ENCODE measurements around the gene FUT4.
"Not testable (repeated sequence)": the region's sequence is repeated elsewhere in the genome, so short reads cannot be mapped to it uniquely, and the experiment has no call there.

The FUT4 gene

GRCh38 chr11:94568200-94568599 lies 24.5 kb downstream of the FUT4 start:
- no peak for DNase-seq

- DNase-seq, result no peak
Observed at GRCh38 chr11:94568717-94569116, 25.0 kb downstream of the FUT4 start.

GRCh38 chr11:94572975-94573374 lies 29.3 kb downstream of the FUT4 start:
- not testable (repeated sequence) for DNase-seq

GRCh38 chr11:94574193-94574961 lies 30.7 kb downstream of the FUT4 start:
- DNase-seq, result no peak

- no peak for DNase-seq
Observed at GRCh38 chr11:94576306-94576705, 32.6 kb downstream of the FUT4 start.

- DNase-seq, result no peak
Observed at GRCh38 chr11:94577841-94578240, 34.1 kb downstream of the FUT4 start.

GRCh38 chr11:94581926-94582325 lies 38.2 kb downstream of the FUT4 start:
- no peak for DNase-seq

GRCh38 chr11:94583213-94583865 lies 39.6 kb downstream of the FUT4 start:
- no peak for DNase-seq

GRCh38 chr11:94583866-94584500 lies 40.3 kb downstream of the FUT4 start:
- no peak for DNase-seq

GRCh38 chr11:94584978-94585377 lies 41.3 kb downstream of the FUT4 start:
- no peak for DNase-seq

GRCh38 chr11:94585399-94585798 lies 41.7 kb downstream of the FUT4 start:
- no peak for DNase-seq

- DNase-seq, result no peak
Observed at GRCh38 chr11:94586546-94586945, 42.8 kb downstream of the FUT4 start.

- no peak for DNase-seq
Observed at GRCh38 chr11:94586978-94587377, 43.3 kb downstream of the FUT4 start.

GRCh38 chr11:94588366-94588942 lies 44.7 kb downstream of the FUT4 start:
- no peak for DNase-seq

- no peak for DNase-seq
Observed at GRCh38 chr11:94590352-94591041, 46.8 kb downstream of the FUT4 start.

GRCh38 chr11:94593030-94593429 lies 49.3 kb downstream of the FUT4 start:
- DNase-seq, result no peak

- DNase-seq, result no peak
Observed at GRCh38 chr11:94595076-94595475, 51.4 kb downstream of the FUT4 start.

- no peak for DNase-seq
Observed at GRCh38 chr11:94597896-94598295, 54.2 kb downstream of the FUT4 start.
